Hematopoietic multipotent progenitor cell treated with erythropoietin and hydrocortisone succinate and interleukin-3 and kit ligand, for 4 days (in vitro differentiated cells): ENCODE results near the gene BOC.
A peak's percentile ranks its signal among the peaks of the same experiment; 100 is the strongest.

Experiments
- DNase-seq: peaks from one replicate; pipeline ENCODE4 v3.0.0-alpha.2; 2015

The BOC gene

GRCh38 chr3:113186566-113186965, 24.8 kb upstream of the BOC start:
- no peak for DNase-seq

GRCh38 chr3:113193288-113193687, 18.1 kb upstream of the BOC start:
- no peak for DNase-seq

DNA sequence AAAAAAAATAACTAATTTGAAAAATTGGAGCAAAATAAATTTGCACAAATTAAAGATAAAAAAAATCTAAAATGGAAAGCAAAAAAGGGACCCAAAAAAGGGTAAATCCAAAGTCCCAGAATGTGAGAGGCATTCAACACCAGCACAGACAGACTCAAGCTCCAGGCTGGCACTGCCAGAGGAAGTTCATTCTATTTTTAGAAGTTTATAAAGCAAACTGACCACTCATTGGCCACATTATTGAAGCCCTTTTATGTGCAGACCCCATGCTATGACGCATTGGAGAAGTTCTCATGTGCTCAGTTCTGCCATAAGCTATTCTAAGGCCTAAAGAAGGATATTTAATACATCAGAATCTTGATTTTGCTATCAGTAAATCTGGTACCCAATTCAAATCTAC, 17.6 kb upstream of the BOC start:
- no peak for DNase-seq

- DNase-seq = no peak
These were observed 16.4 kb upstream of the BOC start for GRCh38 chr3:113194823-113195401.

GRCh38 chr3:113200351-113200750, 11.0 kb upstream of the BOC start:
- no peak for DNase-seq

GRCh38 chr3:113200946-113201345, 10.4 kb upstream of the BOC start:
- no peak for DNase-seq

DNA sequence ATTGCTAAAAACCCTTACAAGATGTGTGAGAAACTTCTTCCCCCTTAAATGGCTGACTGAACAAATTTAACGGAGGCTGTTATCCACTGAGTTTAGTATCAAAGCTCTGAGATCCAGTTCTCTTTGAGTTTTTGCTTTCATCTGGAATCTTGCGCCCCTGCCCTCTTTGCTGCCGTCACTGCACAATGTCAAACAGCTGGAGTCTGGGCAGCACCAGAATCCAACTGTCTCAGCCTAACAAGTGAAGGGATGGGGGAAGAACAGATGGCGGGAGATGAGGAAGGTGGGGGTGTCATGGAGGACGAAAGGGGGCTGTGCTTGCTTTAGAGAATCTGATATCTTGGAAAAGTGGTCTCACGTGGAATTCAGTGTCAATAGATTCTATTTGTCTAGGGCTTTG, 7.0 kb upstream of the BOC start:
- DNase-seq = no peak

GRCh38 chr3:113205481-113205880, 5.9 kb upstream of the BOC start:
- no peak for DNase-seq

DNA sequence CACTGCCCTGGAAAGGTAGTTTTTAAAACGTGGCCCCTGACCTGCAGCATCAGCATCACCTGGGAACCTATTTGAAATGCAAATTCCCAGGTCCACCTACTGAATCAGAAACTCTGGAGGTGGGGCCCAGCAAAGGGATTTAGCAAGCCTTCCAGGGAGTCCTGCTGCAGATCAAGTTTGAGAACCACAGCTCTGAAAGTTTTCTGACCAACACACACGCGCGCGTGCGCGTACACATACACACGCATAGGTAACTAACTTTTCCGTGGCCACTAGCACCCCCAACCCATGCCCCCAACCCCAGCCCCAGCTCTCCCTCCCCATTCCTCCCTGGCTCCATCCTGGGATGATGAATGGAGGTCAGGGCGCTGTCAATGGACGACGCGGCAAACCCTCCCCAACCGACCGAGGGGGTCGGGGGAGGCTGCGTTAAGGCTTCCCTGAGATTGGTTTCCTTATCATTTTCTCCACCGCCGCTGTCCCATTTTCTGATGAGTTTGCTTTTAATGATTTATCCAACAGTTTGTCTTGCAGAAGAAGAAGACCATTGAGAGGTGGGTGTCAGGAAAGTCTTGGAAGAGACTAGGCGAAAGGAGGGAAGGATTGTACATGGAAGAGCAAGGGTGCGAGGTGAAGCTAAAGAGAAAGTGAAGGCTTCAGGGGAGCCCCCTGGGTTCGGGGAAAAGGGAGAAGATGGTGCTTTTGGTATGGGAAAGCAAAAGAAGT, 590 bp upstream of the BOC start:
- DNase-seq = no peak

- peak; percentile 56 for DNase-seq
These were observed 940 bp downstream of the BOC start for GRCh38 chr3:113212150-113212843.

GRCh38 chr3:113212844-113213375, 1.6 kb downstream of the BOC start:
- DNase-seq = no peak

DNA sequence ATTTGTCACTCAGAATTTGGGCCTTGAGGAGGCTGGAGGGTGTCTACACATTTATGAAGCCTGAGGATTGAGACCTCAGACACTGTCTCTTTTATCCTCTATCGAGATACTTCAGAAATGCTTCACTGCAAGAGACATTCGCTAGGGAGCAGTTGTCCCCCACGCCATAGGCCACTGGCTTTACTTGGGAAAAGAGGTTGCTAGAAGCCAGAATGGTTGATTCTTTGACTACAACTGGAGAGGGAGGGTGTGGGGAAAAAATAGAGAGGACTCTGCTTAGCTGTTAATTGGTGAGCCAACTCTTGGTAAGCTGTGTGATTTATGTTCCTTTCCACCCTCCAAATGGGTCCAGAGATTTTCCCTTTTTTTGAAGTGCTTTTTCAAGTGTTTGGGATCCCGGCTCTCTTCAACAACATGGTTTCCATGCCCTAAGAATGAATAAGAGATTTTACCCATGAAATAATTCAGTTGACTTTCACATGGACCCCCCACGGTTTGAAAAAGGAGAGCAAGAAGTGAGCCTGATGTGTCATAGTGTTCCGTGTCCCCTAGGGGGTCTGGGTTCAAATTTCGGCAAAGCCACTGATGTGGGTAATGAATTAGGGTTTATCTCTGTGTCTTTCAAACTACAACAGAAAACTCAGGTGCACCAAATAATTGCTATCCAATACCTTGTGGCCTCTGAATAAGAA, 2.7 kb downstream of the BOC start:
- no peak for DNase-seq

GRCh38 chr3:113214917-113215595, 3.7 kb downstream of the BOC start:
- no peak for DNase-seq

GRCh38 chr3:113216393-113216792, 5.0 kb downstream of the BOC start:
- no peak for DNase-seq

DNA sequence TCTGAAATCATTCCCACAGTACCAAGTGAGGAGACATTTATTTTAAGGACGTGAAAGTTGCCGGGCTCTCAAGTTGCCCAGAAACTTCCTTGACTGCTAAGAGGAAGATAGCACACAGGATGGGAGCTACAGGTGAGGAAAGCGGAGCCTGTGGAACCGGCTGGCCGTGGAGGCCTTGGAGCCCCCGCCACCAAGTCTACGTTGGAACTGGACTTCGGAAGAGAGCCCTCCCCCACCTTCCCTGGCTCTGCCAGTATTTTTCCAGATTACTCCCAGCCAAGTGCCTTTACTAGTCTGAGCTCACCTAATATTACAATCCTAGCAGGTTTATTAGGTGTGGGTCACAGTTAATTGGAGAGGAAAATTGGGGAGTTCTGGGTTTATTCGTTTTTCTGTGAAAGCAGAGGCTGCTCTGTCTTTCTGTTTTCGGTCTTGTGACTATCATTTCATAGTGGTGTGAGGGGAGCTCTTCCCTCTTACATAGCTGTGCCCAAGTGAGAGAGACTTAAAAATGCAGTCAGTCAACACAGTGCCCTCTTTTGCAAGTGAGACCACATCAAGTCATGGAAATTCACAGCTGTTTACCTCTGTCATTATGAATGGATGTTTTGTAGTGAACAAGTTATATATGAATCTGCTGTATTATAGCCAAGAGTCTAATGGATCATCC, 6.8 kb downstream of the BOC start:
- no peak for DNase-seq

GRCh38 chr3:113218681-113219045, 7.3 kb downstream of the BOC start:
- DNase-seq = no peak

- DNase-seq = no peak
These were observed 8.4 kb downstream of the BOC start for GRCh38 chr3:113219605-113220300.

DNA sequence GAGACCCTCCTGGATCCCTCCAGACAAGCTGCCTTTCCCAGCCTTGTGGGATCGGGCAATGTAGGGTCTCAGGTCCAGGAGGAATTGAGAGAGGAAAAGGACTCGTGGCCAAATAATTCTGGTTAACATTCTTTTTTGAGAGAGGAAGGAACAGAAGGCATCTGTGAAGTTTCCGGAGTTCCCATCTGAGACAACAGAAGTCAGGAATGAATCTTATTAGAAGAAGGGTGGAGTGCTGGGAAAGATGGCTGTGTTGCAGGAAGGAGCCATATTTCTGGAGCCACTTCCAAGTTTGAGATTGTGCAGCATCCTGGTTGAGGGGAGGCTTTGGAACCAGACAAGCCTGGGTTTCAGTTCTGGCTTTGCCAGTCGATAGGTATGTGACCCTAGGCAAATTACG, 9.4 kb downstream of the BOC start:
- DNase-seq = no peak

- DNase-seq = no peak
These were observed 10.4 kb downstream of the BOC start for GRCh38 chr3:113221721-113222257.

DNA sequence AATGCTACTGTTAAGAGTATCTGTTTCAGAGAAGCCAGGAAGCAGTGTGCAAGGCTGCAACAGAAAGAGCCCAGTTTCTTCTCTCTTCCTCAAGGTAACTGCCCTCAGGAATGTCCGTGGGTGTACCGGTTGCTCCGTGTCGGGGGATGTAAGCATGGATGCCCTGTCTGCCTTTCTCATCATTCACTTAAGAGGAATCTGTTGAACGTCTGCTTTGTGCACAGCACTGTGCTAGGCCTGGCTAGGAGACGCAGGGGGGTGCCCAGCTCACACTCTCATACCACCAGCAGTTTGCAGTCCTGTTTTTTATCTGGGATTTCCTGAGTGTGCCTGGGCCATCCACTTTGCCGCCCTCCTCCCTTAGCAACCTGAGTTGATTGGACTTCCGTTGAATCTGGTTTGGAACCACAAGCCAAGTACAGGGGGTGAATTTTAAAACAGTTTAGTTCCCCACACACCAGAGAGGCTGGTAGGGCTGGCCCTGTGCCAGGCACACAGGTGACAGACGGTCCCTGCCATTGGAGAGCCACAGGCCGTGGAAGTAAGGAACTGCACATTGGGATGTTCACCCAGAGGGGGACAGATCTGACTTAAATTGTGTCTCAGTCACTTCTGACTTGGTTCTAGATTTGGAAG, 11.2 kb downstream of the BOC start:
- peak; percentile 21 for DNase-seq
